NCI-H2029 (cell line): ENCODE data around the gene NUDT11.
"Not testable (repeated sequence)": the region's sequence is repeated elsewhere in the genome, so short reads cannot be mapped to it uniquely, and the experiment has no call there.

Experiments
- DNase-seq: peaks from one replicate; lab custom pipeline; 2025; lab: John Stamatoyannopoulos, UW

NUDT11 gene

GRCh38 chrX:51496501-51497291, at the start of gene NUDT11:
TSS of gene NUDT11 (minus strand) at chrX:51496592. CDS start at chrX:51496444, 148 bp downstream.
- no peak for DNase-seq

GRCh38 chrX:51520393-51520792, 24.0 kb upstream of the NUDT11 start:
- DNase-seq: no peak

- DNase-seq: not testable (repeated sequence)
These were observed 22.7 kb upstream of the NUDT11 start for GRCh38 chrX:51519131-51519530.

GRCh38 chrX:51507551-51507950, 11.2 kb upstream of the NUDT11 start:
- DNase-seq: no peak

GRCh38 chrX:51495701-51496488, 497 bp downstream of the NUDT11 start:
- DNase-seq: not testable (repeated sequence)

- DNase-seq: no peak
These were observed 2.0 kb downstream of the NUDT11 start for GRCh38 chrX:51494409-51494808.

GRCh38 chrX:51487960-51488267, 8.5 kb downstream of the NUDT11 start:
- DNase-seq: no peak

GRCh38 chrX:51484616-51485015, 11.8 kb downstream of the NUDT11 start:
- no peak for DNase-seq

- DNase-seq: not testable (repeated sequence)
These were observed 14.0 kb downstream of the NUDT11 start for GRCh38 chrX:51482411-51482810.

- no peak for DNase-seq
These were observed 19.5 kb downstream of the NUDT11 start for GRCh38 chrX:51476930-51477329.

GRCh38 chrX:51463322-51463721, 33.1 kb downstream of the NUDT11 start:
- DNase-seq: no peak

- no peak for DNase-seq
These were observed 35.0 kb downstream of the NUDT11 start for GRCh38 chrX:51461053-51462044.

- no peak for DNase-seq
These were observed 37.3 kb downstream of the NUDT11 start for GRCh38 chrX:51459125-51459524.

- DNase-seq: no peak
These were observed 39.6 kb downstream of the NUDT11 start for GRCh38 chrX:51456814-51457213.

- DNase-seq: no peak
These were observed 40.1 kb downstream of the NUDT11 start for GRCh38 chrX:51456246-51456645.

GRCh38 chrX:51440365-51440764, 56.0 kb downstream of the NUDT11 start:
- no peak for DNase-seq
